Astrocyte (in vitro differentiated cells and primary cell): ENCODE measurements around the gene TNFAIP8L3. TPM values are rescaled to one million over a fixed set of nuclear protein-coding genes. Genes with fewer than 3 reads are reported as not detected.

Experiments
- DNase-seq: peaks from one replicate; pipeline ENCODE4 v3.0.0-alpha.2; 2010; ENCODE audit warnings: low read depth
- FAIRE-seq: peaks from 2 replicates; lab custom pipeline; 2011; peaks lifted over from hg19 to GRCh38; lab: Jason Lieb, UNC
- H2AFZ ChIP-seq: 2 replicates; pipeline ENCODE4 v1.6.0; 2012; ENCODE audit warnings: low read depth, low read length, inconsistent platforms
- H3K27ac ChIP-seq: 2 replicates; pipeline ENCODE4 v1.5.1; 2011; ENCODE audit warnings: low read depth, low read length, inconsistent platforms
- H3K27me3 ChIP-seq: 2 replicates; pipeline ENCODE4 v1.6.0; 2011; ENCODE audit warnings: low read length, inconsistent platforms; ENCODE audit not compliant: insufficient read depth
- H3K36me3 ChIP-seq: 2 replicates; pipeline ENCODE4 v1.5.1; 2011; ENCODE audit warnings: low read length, inconsistent platforms; ENCODE audit not compliant: insufficient read depth
- H3K4me1 ChIP-seq: 2 replicates; pipeline ENCODE4 v1.5.1; 2011; ENCODE audit warnings: low read length, inconsistent platforms; ENCODE audit not compliant: insufficient read depth
- H3K4me2 ChIP-seq: 2 replicates; pipeline ENCODE4 v1.6.0; 2012; ENCODE audit warnings: low read length, inconsistent platforms
- H3K4me3 ChIP-seq: 2 replicates; pipeline ENCODE4 v1.5.1; 2011; ENCODE audit warnings: low read depth, mild to moderate bottlenecking, low read length, inconsistent platforms; ENCODE audit not compliant: insufficient read depth
- H3K79me2 ChIP-seq: 2 replicates; pipeline ENCODE4 v1.6.0; 2012; ENCODE audit warnings: mild to moderate bottlenecking, low read length, inconsistent platforms; ENCODE audit not compliant: insufficient read depth
- H3K9ac ChIP-seq: 2 replicates; pipeline ENCODE4 v1.6.0; 2012; ENCODE audit warnings: mild to moderate bottlenecking, low read length, inconsistent platforms
- H3K9me3 ChIP-seq: 2 replicates; pipeline ENCODE4 v1.5.1; 2012; ENCODE audit warnings: low read depth, mild to moderate bottlenecking, low read length, inconsistent platforms; ENCODE audit not compliant: insufficient read depth
- H4K20me1 ChIP-seq: 2 replicates; pipeline ENCODE4 v1.6.0; 2012; ENCODE audit warnings: low read length, inconsistent platforms; ENCODE audit not compliant: insufficient read depth
- H3K27ac Mint-ChIP-seq: one replicate; pipeline ENCODE4 v1.8.0; 2021; ENCODE audit warnings: mild to moderate bottlenecking, mixed read lengths; ENCODE audit not compliant: unreplicated experiment
- H3K27me3 Mint-ChIP-seq: one replicate; pipeline ENCODE4 v1.8.0; 2021; ENCODE audit warnings: low read depth, mixed read lengths; ENCODE audit not compliant: unreplicated experiment
- H3K36me3 Mint-ChIP-seq: one replicate; pipeline ENCODE4 v1.8.0; 2021; ENCODE audit warnings: low read depth, mixed read lengths; ENCODE audit not compliant: unreplicated experiment
- H3K4me1 Mint-ChIP-seq: one replicate; pipeline ENCODE4 v1.8.0; 2021; ENCODE audit warnings: low read depth, mixed read lengths; ENCODE audit not compliant: unreplicated experiment
- H3K4me3 Mint-ChIP-seq: one replicate; pipeline ENCODE4 v1.8.0; 2021; ENCODE audit warnings: mild to moderate bottlenecking, moderate library complexity, mixed read lengths; ENCODE audit not compliant: unreplicated experiment
- H3K9me3 Mint-ChIP-seq: one replicate; pipeline ENCODE4 v1.8.0; 2021; ENCODE audit warnings: mild to moderate bottlenecking, mixed read lengths; ENCODE audit not compliant: unreplicated experiment
- CTCF ChIP-seq: IDR thresholded peaks from 2 replicates; pipeline ENCODE4 v1.5.1; 2011; ENCODE audit warnings: low read depth, mild to moderate bottlenecking, inconsistent platforms, low read length, moderate library complexity; ENCODE audit not compliant: insufficient read depth
- EZH2 ChIP-seq: IDR thresholded peaks from 2 replicates; pipeline ENCODE4 v1.6.1; 2012; ENCODE audit warnings: mild to moderate bottlenecking, low read length, inconsistent platforms; ENCODE audit not compliant: insufficient read depth
- total RNA-seq: library from RNA; stranded (reverse); gene quantifications from 2 replicates; pipeline ENCODE4 v1.2.1, GENCODE V29; 2021

The TNFAIP8L3 gene
- total RNA-seq, 1 donor from 2014 or later = 1.1 TPM

GRCh38 chr15:51117270-51117669 lies 22.6 kb upstream of the TNFAIP8L3 start:
- Mint-ChIP-seq H3K27me3 (peaks cover 10% of the 10 kb centered on the region), H3K36me3 (no peaks in the 10 kb centered on the region), H3K4me1 (peaks cover 27% of the 10 kb centered on the region), H3K9me3 (peaks cover 5% of the 10 kb centered on the region), H3K27ac (no peak overlapping the region), H3K4me3 (no peak overlapping the region)
- no peak for TF ChIP-seq EZH2
- no peak for TF ChIP-seq CTCF
- no peak overlapping the region for H3K4me3 ChIP-seq
- no peak overlapping the region for H2AFZ ChIP-seq
- no peak overlapping the region for H3K4me2 ChIP-seq
- DNase-seq (peak; percentile 74), FAIRE-seq (no peak)
- no peaks in the 10 kb centered on the region for H3K36me3 ChIP-seq
- no peaks in the 10 kb centered on the region for H3K27me3 ChIP-seq
- H3K9me3 ChIP-seq = no peaks in the 10 kb centered on the region
- no peaks in the 10 kb centered on the region for H4K20me1 ChIP-seq
- no peak overlapping the region for H3K9ac ChIP-seq
- H3K27ac ChIP-seq = no peak overlapping the region
- no peaks in the 10 kb centered on the region for H3K79me2 ChIP-seq
- H3K4me1 ChIP-seq = peaks cover 19% of the 10 kb centered on the region

GRCh38 chr15:51114437-51115119 lies 19.9 kb upstream of the TNFAIP8L3 start:
- Mint-ChIP-seq H3K4me1 (peaks cover 11% of the 10 kb centered on the region), H3K27ac (no peak overlapping the region), H3K27me3 (peaks cover 10% of the 10 kb centered on the region), H3K36me3 (no peaks in the 10 kb centered on the region), H3K9me3 (peaks cover 3% of the 10 kb centered on the region), H3K4me3 (no peak overlapping the region)
- FAIRE-seq = no peak
- H3K9me3 ChIP-seq = no peaks in the 10 kb centered on the region
- H4K20me1 ChIP-seq = no peaks in the 10 kb centered on the region
- no peak overlapping the region for H3K27ac ChIP-seq
- H3K4me3 ChIP-seq = no peak overlapping the region
- no peak overlapping the region for H3K4me2 ChIP-seq
- H3K79me2 ChIP-seq = no peaks in the 10 kb centered on the region
- peaks cover 7% of the 10 kb centered on the region for H3K4me1 ChIP-seq
- peak; percentile 66 for DNase-seq
- no peak overlapping the region for H3K9ac ChIP-seq
- TF ChIP-seq CTCF (no peak), EZH2 (no peak)
- no peak overlapping the region for H2AFZ ChIP-seq
- no peaks in the 10 kb centered on the region for H3K27me3 ChIP-seq
- H3K36me3 ChIP-seq = no peaks in the 10 kb centered on the region

DNA sequence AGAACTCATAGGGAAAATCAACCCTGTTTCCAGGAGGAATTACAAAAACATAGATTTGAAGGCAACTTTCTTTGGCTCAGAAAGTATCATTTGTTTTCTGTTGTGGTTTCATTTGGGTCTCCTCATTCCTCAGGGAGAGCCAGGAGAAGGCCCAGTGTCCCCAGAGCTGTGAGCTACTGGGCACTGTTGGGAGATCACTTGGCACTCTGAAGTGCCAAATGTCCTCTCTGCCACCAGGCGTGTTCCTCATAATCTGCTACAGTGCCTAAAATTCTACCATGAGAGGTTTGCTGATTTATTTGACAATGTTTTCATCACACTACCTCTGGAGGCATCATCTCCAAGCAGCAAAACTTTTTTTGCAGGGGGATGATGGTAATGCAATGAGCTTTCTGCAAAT lies 17.4 kb upstream of the TNFAIP8L3 start:
- no peak overlapping the region for H2AFZ ChIP-seq
- H3K4me2 ChIP-seq = no peak overlapping the region
- no peak for DNase-seq
- Mint-ChIP-seq H3K9me3 (peaks cover 3% of the 10 kb centered on the region), H3K27me3 (peaks cover 10% of the 10 kb centered on the region), H3K36me3 (no peaks in the 10 kb centered on the region), H3K4me3 (no peak overlapping the region), H3K4me1 (peaks cover 15% of the 10 kb centered on the region), H3K27ac (no peak overlapping the region)
- H3K4me3 ChIP-seq = no peak overlapping the region
- H3K4me1 ChIP-seq = peaks cover 17% of the 10 kb centered on the region
- TF ChIP-seq EZH2 (no peak), CTCF (no peak)
- H3K79me2 ChIP-seq = no peaks in the 10 kb centered on the region
- H4K20me1 ChIP-seq = no peaks in the 10 kb centered on the region
- H3K36me3 ChIP-seq = no peaks in the 10 kb centered on the region
- no peaks in the 10 kb centered on the region for H3K9me3 ChIP-seq
- H3K9ac ChIP-seq = no peak overlapping the region
- no peak overlapping the region for H3K27ac ChIP-seq
- no peak for FAIRE-seq
- H3K27me3 ChIP-seq = no peaks in the 10 kb centered on the region
